Measurements from ENCODE around the gene UGP2.
"Not testable (repeated sequence)": the region's sequence is repeated elsewhere in the genome, so short reads cannot be mapped to it uniquely, and the experiment has no call there.

The UGP2 gene

DNA sequence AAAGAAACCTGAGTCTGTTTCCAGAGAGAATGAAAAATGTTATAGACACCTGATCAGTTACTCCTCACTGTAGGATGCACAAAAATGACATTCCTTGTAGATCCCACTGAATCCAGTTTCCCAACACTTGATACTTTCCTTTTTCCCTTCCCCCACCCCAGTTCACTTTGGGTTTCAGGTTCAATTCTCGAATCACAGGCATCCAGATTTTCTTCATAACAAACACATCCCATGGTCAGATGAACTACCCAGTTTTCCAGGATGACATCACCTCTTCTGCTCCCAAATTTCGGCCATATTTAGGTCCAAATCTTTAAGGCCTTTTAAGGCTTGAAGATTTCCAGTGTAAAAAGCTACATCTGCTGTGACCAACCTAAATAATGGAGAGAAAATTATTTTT, 51.5 kb downstream of the UGP2 start:
- no peak for DNase-seq (ENCODE audit: low read depth in 2 of 2)

DNA sequence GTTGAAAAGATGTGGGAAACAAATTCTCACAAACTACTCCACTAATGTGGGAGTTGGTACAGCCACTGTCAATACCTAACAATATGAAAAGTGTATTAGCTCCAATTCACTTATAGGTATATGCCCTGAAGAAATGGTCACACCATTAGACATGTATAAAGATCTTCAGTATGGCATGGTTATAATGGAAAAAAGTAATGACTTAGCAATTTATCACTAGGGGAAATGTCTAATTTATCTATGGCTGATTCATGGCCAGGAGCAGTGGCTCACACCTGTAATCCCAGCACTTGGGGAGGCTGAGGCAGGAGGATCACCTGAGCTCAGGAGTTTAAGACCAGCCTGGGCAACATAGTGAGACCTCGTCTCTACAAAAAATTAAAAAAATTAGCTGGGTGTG, 52.5 kb downstream of the UGP2 start:
- DNase-seq (ENCODE audit: low read depth in 2 of 2) = no peak

DNA sequence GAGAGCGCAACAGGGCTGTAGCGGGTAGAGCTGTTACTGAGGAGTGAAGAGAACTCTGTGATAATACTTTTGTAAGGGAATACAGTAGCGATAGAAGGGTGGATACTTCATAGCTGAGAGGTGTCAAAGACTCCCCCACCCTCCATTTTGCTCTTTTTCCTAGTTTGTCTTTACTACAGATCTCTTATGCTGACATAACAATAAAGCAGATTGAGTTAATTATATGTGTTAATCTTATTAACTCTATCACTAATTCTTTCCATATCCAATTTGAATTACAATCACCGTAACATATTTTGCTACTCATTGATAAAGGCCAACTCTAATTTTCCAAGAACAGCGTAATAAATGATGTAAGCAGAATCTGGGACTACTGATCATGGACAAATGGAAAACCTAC, 57.1 kb downstream of the UGP2 start:
- no peak for DNase-seq (ENCODE audit: low read depth in 2 of 2)

DNA sequence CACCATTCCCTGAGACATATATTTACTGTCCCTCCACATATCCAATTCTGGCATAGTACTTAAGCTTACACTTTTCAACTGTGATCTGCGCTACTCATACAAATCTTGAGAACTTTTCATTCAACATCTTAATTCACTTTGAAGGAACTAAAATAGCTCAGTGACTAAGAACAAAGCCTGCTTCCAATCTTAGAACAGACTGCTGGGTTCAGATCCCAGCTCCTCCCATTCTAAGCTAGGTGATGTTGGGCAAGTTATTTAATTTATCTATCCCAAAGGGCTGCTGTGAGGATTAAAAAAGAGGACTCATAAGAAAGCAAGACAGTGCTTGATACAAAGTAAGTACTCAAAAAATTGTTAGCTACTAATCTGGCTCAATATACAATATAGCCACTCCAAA, 57.9 kb downstream of the UGP2 start:
- DNase-seq (ENCODE audit: low read depth in 2 of 2) = no peak

DNA sequence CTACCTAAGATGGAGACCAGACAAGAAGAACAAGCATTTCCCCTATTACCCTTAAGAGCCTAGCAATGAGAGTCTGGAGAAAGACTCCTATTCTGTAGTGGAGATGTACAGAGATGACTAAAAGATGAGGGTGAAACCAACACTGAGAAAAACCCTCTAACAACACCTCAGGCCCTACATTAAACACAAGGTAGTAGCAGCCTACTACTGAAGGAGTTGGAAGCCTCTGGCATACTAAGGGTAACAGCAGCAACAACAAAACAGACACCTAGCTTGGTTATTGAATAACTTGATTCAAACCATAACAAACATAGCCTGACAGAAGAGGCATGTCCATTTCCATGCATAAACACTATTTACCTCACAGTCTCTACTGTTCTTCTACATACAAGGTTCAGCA, 60.5 kb downstream of the UGP2 start:
- no peak for DNase-seq (ENCODE audit: low read depth in 2 of 2)

DNA sequence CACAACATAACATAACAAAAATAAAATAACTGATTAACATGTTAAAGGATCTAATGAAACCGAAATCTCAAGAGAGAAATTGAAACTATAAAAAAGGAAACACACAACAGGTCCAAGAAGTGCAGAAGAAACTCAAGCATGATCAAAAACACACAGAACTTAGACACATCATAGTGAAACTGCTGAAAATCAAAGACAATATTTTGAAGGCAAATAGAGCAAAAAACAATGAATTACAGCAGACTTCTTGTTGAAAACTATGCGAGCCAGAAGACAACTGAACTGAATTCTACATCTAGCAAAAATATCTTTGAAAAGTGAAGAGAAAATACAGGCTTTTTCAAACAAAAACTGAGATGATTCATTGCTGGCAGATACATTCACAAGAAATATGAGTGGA, 61.3 kb downstream of the UGP2 start:
- no peak for DNase-seq (ENCODE audit: low read depth in 2 of 2)

DNA sequence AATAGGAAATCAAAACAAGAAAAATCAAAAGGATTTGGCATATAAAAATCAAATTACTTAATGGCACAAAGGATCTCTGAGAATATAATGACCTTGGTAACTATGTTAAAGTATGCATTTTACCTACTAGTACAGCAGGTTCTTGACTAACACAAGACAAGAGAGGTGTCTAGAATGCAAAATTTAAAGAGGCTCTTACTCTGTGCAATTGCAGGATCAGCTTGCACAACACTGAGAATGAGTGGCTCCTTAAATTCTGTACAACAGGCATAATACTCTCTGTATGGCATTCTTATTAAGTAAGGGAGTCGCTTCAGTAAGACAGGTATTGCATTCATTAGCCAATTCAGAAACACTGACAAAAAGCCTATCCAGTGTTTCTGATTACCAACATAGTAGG, 72.6 kb downstream of the UGP2 start:
- no peak for DNase-seq (ENCODE audit: low read depth in 2 of 2)

DNA sequence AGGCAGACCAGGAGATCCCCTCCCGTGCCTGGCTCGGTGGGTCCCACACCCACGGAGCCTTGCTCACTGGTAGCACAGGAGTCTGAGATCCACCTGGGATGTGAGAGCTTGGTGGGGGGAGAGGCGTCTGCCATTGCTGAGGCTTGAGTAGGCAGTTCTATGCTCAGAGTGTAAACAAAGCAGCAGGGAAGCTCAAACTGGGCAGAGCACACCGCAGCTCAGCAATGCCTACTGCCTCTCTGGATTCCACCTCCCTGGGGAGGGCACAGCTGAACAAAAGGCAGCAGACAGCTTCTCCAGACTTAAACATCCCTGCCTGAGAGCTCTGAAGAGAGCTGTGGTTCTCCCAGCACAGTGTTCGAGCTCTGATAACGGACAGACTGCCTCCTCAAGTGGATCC, 85.1 kb downstream of the UGP2 start:
- no peak for DNase-seq (ENCODE audit: low read depth in 2 of 2)

DNA sequence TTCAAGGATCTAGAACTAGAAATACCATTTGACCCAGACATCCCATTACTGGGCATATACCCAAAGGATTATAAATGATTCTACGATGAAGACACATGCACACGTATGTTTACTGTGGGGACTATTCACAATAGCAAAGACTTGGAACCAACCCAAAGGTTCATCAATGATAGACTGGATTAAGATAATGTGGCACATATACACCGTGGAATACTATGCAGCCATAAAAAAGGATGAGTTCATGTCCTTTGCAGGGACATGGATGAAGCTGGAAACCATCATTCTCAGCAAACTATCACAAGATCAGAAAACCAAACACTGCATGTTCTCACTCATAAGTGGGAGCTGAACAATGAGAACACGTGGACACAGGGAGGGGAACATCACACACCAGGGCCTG, 90.4 kb downstream of the UGP2 start:
- not testable (repeated sequence) for DNase-seq (ENCODE audit: low read depth in 2 of 2)

Data from stimulated activated CD4-positive, alpha-beta T cell treated with anti-CD3 and anti-CD28 coated beads, Interleukin-12 subunit alpha, Interleukin-12 subunit beta, amount 100 ng/mL, for 24 hours (primary cell).